ENCODE measurements around the gene KCTD12. TPM values are rescaled to one million over a fixed set of nuclear protein-coding genes. Genes with fewer than 3 reads are reported as not detected.

Gene KCTD12
- total RNA-seq, 1 donor from 2014 or later = 10.4 TPM

- Mint-ChIP-seq H3K9me3 (no peaks in the 10 kb centered on the region), H3K4me3 (no peak overlapping the region), H3K36me3 (ENCODE audit: low read depth) (no peaks in the 10 kb centered on the region), H3K27ac (no peak overlapping the region), H3K27me3 (ENCODE audit: insufficient read depth) (peaks cover 2% of the 10 kb centered on the region), H3K4me1 (ENCODE audit: low read depth) (no peaks in the 10 kb centered on the region)
- DNase-seq (ENCODE audit: low spot score) = no peak
- intact Hi-C loops (cut with micrococcal nuclease) = no loop called here
Measured at GRCh38 chr13:76845865-76846264, 40.3 kb downstream of the KCTD12 start.

DNA sequence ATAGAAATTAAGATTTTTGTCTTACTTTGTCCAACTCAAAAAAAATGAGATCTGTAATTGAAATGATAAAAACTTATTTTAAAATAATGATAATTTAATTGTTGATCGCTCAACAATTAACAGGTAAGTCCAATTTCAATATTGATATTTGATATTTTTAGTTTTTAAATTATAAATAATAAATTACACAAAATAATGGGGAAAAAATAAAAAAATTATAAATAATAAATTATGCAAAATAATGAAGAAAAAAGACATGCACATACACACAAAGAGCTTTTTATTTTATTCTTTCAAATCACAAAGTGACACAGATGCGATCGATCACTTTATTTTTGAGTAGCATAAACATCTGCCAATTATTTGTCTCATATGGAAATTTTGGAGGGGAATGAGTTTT is 40.8 kb downstream of the KCTD12 start:
- H3K4me3 Mint-ChIP-seq = no peak overlapping the region
- no peaks in the 10 kb centered on the region for H3K36me3 Mint-ChIP-seq (ENCODE audit: low read depth)
- no peaks in the 10 kb centered on the region for H3K9me3 Mint-ChIP-seq
- H3K27ac Mint-ChIP-seq = no peak overlapping the region
- H3K27me3 Mint-ChIP-seq (ENCODE audit: insufficient read depth) = peaks cover 2% of the 10 kb centered on the region
- intact Hi-C loops (cut with micrococcal nuclease) = no loop called here
- H3K4me1 Mint-ChIP-seq (ENCODE audit: low read depth) = no peaks in the 10 kb centered on the region
- DNase-seq (ENCODE audit: low spot score) = no peak

DNA sequence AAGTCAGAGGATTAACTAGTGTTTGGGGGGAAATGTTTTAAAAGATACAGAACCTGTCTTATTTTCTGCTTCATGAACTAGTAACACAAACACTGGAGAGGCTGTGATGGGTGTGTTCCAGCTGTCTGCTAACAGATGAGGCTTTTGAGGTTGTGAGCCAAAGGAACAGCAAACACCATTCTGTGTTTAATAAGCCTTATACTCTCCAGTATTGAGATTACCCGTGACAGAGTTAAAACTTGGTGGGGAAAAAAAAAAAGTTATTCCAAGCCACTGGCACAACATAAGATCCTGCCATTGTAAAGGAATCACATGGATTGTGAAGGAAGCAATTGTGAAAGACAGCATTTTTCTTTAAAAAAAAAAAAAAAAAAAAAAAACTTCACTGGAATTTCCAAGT is 48.4 kb downstream of the KCTD12 start:
- H3K27me3 Mint-ChIP-seq (ENCODE audit: insufficient read depth) = peaks cover 2% of the 10 kb centered on the region
- DNase-seq (ENCODE audit: low spot score) = no peak
- no peaks in the 10 kb centered on the region for H3K36me3 Mint-ChIP-seq (ENCODE audit: low read depth)
- no peak overlapping the region for H3K4me3 Mint-ChIP-seq
- no peaks in the 10 kb centered on the region for H3K9me3 Mint-ChIP-seq
- no peaks in the 10 kb centered on the region for H3K4me1 Mint-ChIP-seq (ENCODE audit: low read depth)
- no peak overlapping the region for H3K27ac Mint-ChIP-seq
- intact Hi-C loops (cut with micrococcal nuclease) = no loop called here

GRCh38 chr13:76836311-76836710 is 49.9 kb downstream of the KCTD12 start:
- DNase-seq (ENCODE audit: low spot score) = no peak
- H3K9me3 Mint-ChIP-seq = no peaks in the 10 kb centered on the region
- H3K4me3 Mint-ChIP-seq = no peak overlapping the region
- H3K27ac Mint-ChIP-seq = no peak overlapping the region
- H3K4me1 Mint-ChIP-seq (ENCODE audit: low read depth) = no peaks in the 10 kb centered on the region
- H3K36me3 Mint-ChIP-seq (ENCODE audit: low read depth) = no peaks in the 10 kb centered on the region
- H3K27me3 Mint-ChIP-seq (ENCODE audit: insufficient read depth) = no peaks in the 10 kb centered on the region
- intact Hi-C loops (cut with micrococcal nuclease) = no loop called here

GRCh38 chr13:76833441-76833954 is 52.7 kb downstream of the KCTD12 start:
- Mint-ChIP-seq H3K4me3 (no peak overlapping the region), H3K4me1 (ENCODE audit: low read depth) (peaks cover 1% of the 10 kb centered on the region)

GRCh38 chr13:76832258-76832988 is 53.8 kb downstream of the KCTD12 start:
- Mint-ChIP-seq H3K4me1 (ENCODE audit: low read depth) (peaks cover 4% of the 10 kb centered on the region), H3K27me3 (ENCODE audit: insufficient read depth) (no peaks in the 10 kb centered on the region), H3K4me3 (no peak overlapping the region), H3K36me3 (ENCODE audit: low read depth) (no peaks in the 10 kb centered on the region), H3K9me3 (no peaks in the 10 kb centered on the region), H3K27ac (no peak overlapping the region)
- DNase-seq (ENCODE audit: low spot score) = no peak
- intact Hi-C loops (cut with micrococcal nuclease) = no loop called here

More at GRCh38 chr13:76833441-76833954, 52.7 kb downstream of the KCTD12 start:
- intact Hi-C loops (cut with micrococcal nuclease) = no loop called here
- no peaks in the 10 kb centered on the region for H3K9me3 Mint-ChIP-seq
- no peak for DNase-seq (ENCODE audit: low spot score)
- no peaks in the 10 kb centered on the region for H3K27me3 Mint-ChIP-seq (ENCODE audit: insufficient read depth)
- no peak overlapping the region for H3K27ac Mint-ChIP-seq
- no peaks in the 10 kb centered on the region for H3K36me3 Mint-ChIP-seq (ENCODE audit: low read depth)

GRCh38 chr13:76830805-76831204 is 55.4 kb downstream of the KCTD12 start:
- Mint-ChIP-seq H3K4me1 (ENCODE audit: low read depth) (peaks cover 4% of the 10 kb centered on the region), H3K27me3 (ENCODE audit: insufficient read depth) (no peaks in the 10 kb centered on the region), H3K27ac (no peak overlapping the region), H3K36me3 (ENCODE audit: low read depth) (no peaks in the 10 kb centered on the region), H3K9me3 (no peaks in the 10 kb centered on the region), H3K4me3 (no peak overlapping the region)
- no peak for DNase-seq (ENCODE audit: low spot score)
- intact Hi-C loops (cut with micrococcal nuclease) = no loop called here

Other genes with a start within 250 kb of the KCTD12 start
- gene ACOD1, start 62.1 kb upstream of the KCTD12 start, total RNA-seq = not detected in 2 replicates
- gene CLN5, start 105.7 kb upstream of the KCTD12 start, total RNA-seq = 14.2 and 16.9 TPM in 2 replicates
- gene FBXL3, start 140.8 kb upstream of the KCTD12 start, total RNA-seq = 40.1 and 40.8 TPM in 2 replicates